HUES48 (cell line): Measurements from ENCODE around the gene NMRAL1.
A peak's percentile ranks its signal among the peaks of the same experiment; 100 is the strongest.

Source experiments
- H3K27ac ChIP-seq: one replicate; pipeline ENCODE4 v1.7.0; 2013; ENCODE audit warnings: low read depth, low read length, inconsistent platforms
- H3K27me3 ChIP-seq: 2 replicates; pipeline ENCODE4 v1.6.1; 2013; ENCODE audit warnings: mild to moderate bottlenecking, low read length; ENCODE audit not compliant: control insufficient read depth, insufficient read depth
- H3K36me3 ChIP-seq: 2 replicates; pipeline ENCODE4 v1.6.1; 2013; ENCODE audit warnings: low read length; ENCODE audit not compliant: control insufficient read depth, insufficient read depth
- H3K4me1 ChIP-seq: 2 replicates; pipeline ENCODE4 v1.6.1; 2013; ENCODE audit warnings: mild to moderate bottlenecking, low read length; ENCODE audit not compliant: control insufficient read depth, insufficient read depth
- H3K4me3 ChIP-seq: 2 replicates; pipeline ENCODE4 v1.5.1; 2013; ENCODE audit warnings: mild to moderate bottlenecking, low read depth, low read length
- H3K9ac ChIP-seq: 2 replicates; pipeline ENCODE4 v1.6.1; 2013; ENCODE audit warnings: mild to moderate bottlenecking, low read depth, low read length, moderate library complexity
- H3K9me3 ChIP-seq: 2 replicates; pipeline ENCODE4 v1.6.1; 2013; ENCODE audit warnings: low read length; ENCODE audit not compliant: control insufficient read depth, insufficient read depth

NMRAL1 gene

GRCh38 chr16:4501071-4501478 is 26.6 kb upstream of the NMRAL1 start:
- no peaks in the 10 kb centered on the region for H3K9me3 ChIP-seq
- H3K9ac ChIP-seq: no peak overlapping the region
- peak overlapping the region; percentile 74 for H3K27ac ChIP-seq
- no peak overlapping the region for H3K4me3 ChIP-seq
- no peaks in the 10 kb centered on the region for H3K27me3 ChIP-seq
- no peaks in the 10 kb centered on the region for H3K36me3 ChIP-seq
- peaks cover 17% of the 10 kb centered on the region for H3K4me1 ChIP-seq

GRCh38 chr16:4500272-4500671 is 25.8 kb upstream of the NMRAL1 start:
- Histone ChIP-seq H3K27ac (peak overlapping the region; percentile 74), H3K4me1 (peaks cover 17% of the 10 kb centered on the region)

GRCh38 chr16:4499196-4499555 is 24.8 kb upstream of the NMRAL1 start:
- Histone ChIP-seq H3K9me3 (no peaks in the 10 kb centered on the region), H3K4me3 (no peak overlapping the region), H3K27ac (no peak overlapping the region), H3K36me3 (no peaks in the 10 kb centered on the region), H3K27me3 (no peaks in the 10 kb centered on the region), H3K4me1 (peaks cover 17% of the 10 kb centered on the region), H3K9ac (no peak overlapping the region)

More at GRCh38 chr16:4500272-4500671, 25.8 kb upstream of the NMRAL1 start:
- Histone ChIP-seq H3K9ac (peak overlapping the region; percentile 1; the same call in 1 of the 2 replicates), H3K36me3 (no peaks in the 10 kb centered on the region), H3K4me3 (no peak overlapping the region), H3K9me3 (no peaks in the 10 kb centered on the region), H3K27me3 (no peaks in the 10 kb centered on the region)

GRCh38 chr16:4498546-4499195 is 24.2 kb upstream of the NMRAL1 start:
- no peak overlapping the region for H3K9ac ChIP-seq
- H3K36me3 ChIP-seq: no peaks in the 10 kb centered on the region
- no peaks in the 10 kb centered on the region for H3K9me3 ChIP-seq
- H3K4me3 ChIP-seq: no peak overlapping the region
- H3K27ac ChIP-seq: no peak overlapping the region
- no peaks in the 10 kb centered on the region for H3K27me3 ChIP-seq
- H3K4me1 ChIP-seq: peaks cover 17% of the 10 kb centered on the region

GRCh38 chr16:4496305-4496704 is 21.9 kb upstream of the NMRAL1 start:
- Histone ChIP-seq H3K9ac (no peak overlapping the region), H3K9me3 (no peaks in the 10 kb centered on the region), H3K27me3 (no peaks in the 10 kb centered on the region), H3K36me3 (no peaks in the 10 kb centered on the region), H3K4me1 (peaks cover 17% of the 10 kb centered on the region), H3K27ac (no peak overlapping the region), H3K4me3 (no peak overlapping the region)

GRCh38 chr16:4495766-4496165 is 21.3 kb upstream of the NMRAL1 start:
- Histone ChIP-seq H3K9ac (no peak overlapping the region), H3K4me1 (peaks cover 16% of the 10 kb centered on the region), H3K4me3 (no peak overlapping the region), H3K36me3 (no peaks in the 10 kb centered on the region), H3K9me3 (no peaks in the 10 kb centered on the region), H3K27me3 (no peaks in the 10 kb centered on the region), H3K27ac (peak overlapping the region; percentile 64)

GRCh38 chr16:4494746-4495490 is 20.5 kb upstream of the NMRAL1 start:
- no peaks in the 10 kb centered on the region for H3K36me3 ChIP-seq
- H3K9ac ChIP-seq: no peak overlapping the region

GRCh38 chr16:4491898-4492297 is 17.5 kb upstream of the NMRAL1 start:
- Histone ChIP-seq H3K36me3 (0 out of 2 replicates have a peak, but pooled peaks cover 5% of the 10 kb centered on the region), H3K4me1 (no peaks in the 10 kb centered on the region), H3K9ac (no peak overlapping the region), H3K27ac (no peak overlapping the region), H3K4me3 (no peak overlapping the region), H3K27me3 (no peaks in the 10 kb centered on the region), H3K9me3 (no peaks in the 10 kb centered on the region)

More at GRCh38 chr16:4494746-4495490, 20.5 kb upstream of the NMRAL1 start:
- Histone ChIP-seq H3K27ac (peak overlapping the region; percentile 64), H3K4me1 (peaks cover 8% of the 10 kb centered on the region), H3K4me3 (no peak overlapping the region), H3K27me3 (no peaks in the 10 kb centered on the region), H3K9me3 (no peaks in the 10 kb centered on the region)

GRCh38 chr16:4489030-4489429 is 14.6 kb upstream of the NMRAL1 start:
- Histone ChIP-seq H3K9me3 (no peaks in the 10 kb centered on the region), H3K4me1 (no peaks in the 10 kb centered on the region), H3K27ac (no peak overlapping the region), H3K36me3 (peaks cover 9% of the 10 kb centered on the region; the same call in 1 of the 2 replicates), H3K4me3 (no peak overlapping the region), H3K27me3 (no peaks in the 10 kb centered on the region), H3K9ac (no peak overlapping the region)

- Histone ChIP-seq H3K4me3 (no peak overlapping the region), H3K27me3 (no peaks in the 10 kb centered on the region), H3K9me3 (no peaks in the 10 kb centered on the region), H3K27ac (no peak overlapping the region), H3K36me3 (peaks cover 9% of the 10 kb centered on the region; the same call in 1 of the 2 replicates), H3K9ac (no peak overlapping the region), H3K4me1 (no peaks in the 10 kb centered on the region)
Observed at GRCh38 chr16:4488499-4488967, 14.1 kb upstream of the NMRAL1 start.

GRCh38 chr16:4487955-4488498 is 13.6 kb upstream of the NMRAL1 start:
- Histone ChIP-seq H3K9ac (no peak overlapping the region), H3K4me3 (no peak overlapping the region), H3K9me3 (no peaks in the 10 kb centered on the region), H3K27ac (no peak overlapping the region), H3K4me1 (no peaks in the 10 kb centered on the region), H3K36me3 (peaks cover 9% of the 10 kb centered on the region; the same call in 1 of the 2 replicates), H3K27me3 (no peaks in the 10 kb centered on the region)
